H1 (cell line): ENCODE data around the gene CDK16. TPM values are rescaled to one million over a fixed set of nuclear protein-coding genes. Genes with fewer than 3 reads are reported as not detected.

Experiments used
- BACH1 ChIP-seq: IDR thresholded peaks from 2 replicates; pipeline ENCODE4 v1.6.1; 2012; ENCODE audit warnings: low read length, improper control_type of control experiment
- CTCF ChIP-seq, 3 experiments: IDR thresholded peaks; 1 replicate in 2 of 3; 2 replicates in 1 of 3; pipeline versions ENCODE4 v1.5.1 to v1.6.1; 2011; ENCODE audit warnings: low read length in 3 of 3, mild to moderate bottlenecking in 3 of 3, inconsistent platforms in 2 of 3, low read depth in 1 of 3, moderate library complexity in 1 of 3; ENCODE audit not compliant: insufficient read depth in 1 of 3; ENCODE audit errors: control extremely low read depth in 1 of 3
- EP300 ChIP-seq, 2 experiments: IDR thresholded peaks; 1 replicate in 1 of 2; 2 replicates in 1 of 2; pipeline ENCODE4 v1.6.1; 2011 to 2012; ENCODE audit warnings: low read depth in 2 of 2, low read length in 2 of 2, mild to moderate bottlenecking in 2 of 2, borderline replicate concordance in 1 of 2, inconsistent platforms in 1 of 2, moderate library complexity in 1 of 2
- POLR2AphosphoS5 ChIP-seq: IDR thresholded peaks from 2 replicates; pipeline ENCODE4 v1.6.1; 2011; ENCODE audit warnings: low read depth, low read length
- SIRT6 ChIP-seq: IDR thresholded peaks from one replicate; pipeline ENCODE4 v1.7.1; 2012; ENCODE audit warnings: low read length, inconsistent platforms
- polyA plus RNA-seq, 7 experiments: library from polyadenylated mRNA; depleted of rRNA in 3 of 7; stranded (reverse) in 5 of 7; unstranded in 2 of 7; fragments of >200 nt in 5 of 7; fragments of 200-250 nt in 2 of 7; gene quantifications; 1 replicate in 5 of 7; 2 replicates in 1 of 7; 4 replicates in 1 of 7; pipeline versions ENCODE4 v1.2.1 to v1.2.3, GENCODE V29; 2011 to 2013; ENCODE audit warnings: missing spikeins in 2 of 7, mixed read lengths in 2 of 7
- total RNA-seq: library from RNA; stranded (reverse); fragmentation: NEBNext Ultra II Directional; extraction: Animal tissue kit (Norgen Biotek cat#: 25700); gene quantifications from 2 replicates; pipeline ENCODE4 v1.2.1, GENCODE V29; 2021

CDK16 gene
- total and polyA plus RNA-seq, 2 of the 8 experiments (the other 6 are each of a cell fraction or from before 2014, with no cell fraction given), result 124 to 204 TPM

DNA sequence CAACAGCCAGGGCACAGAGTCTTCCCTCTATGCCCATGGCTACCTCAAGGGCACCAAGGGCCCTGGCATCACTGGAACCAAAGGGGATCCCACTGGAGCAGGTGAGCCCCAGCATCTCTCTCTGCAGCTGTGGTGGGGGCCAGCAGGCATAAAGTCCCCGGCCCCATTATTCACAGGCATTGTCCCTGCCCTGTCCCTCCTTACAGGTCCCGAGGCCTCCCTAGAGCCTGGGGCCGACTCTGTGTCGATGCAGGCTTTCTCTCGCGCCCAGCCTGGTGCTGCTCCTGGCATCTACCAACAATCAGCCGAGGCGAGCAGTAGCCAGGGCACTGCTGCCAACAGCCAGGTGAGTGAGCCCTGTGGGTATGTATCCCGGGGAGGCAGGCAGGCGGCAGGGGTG, 37.2 kb upstream of the CDK16 start (continued):
- no peak for TF ChIP-seq CTCF (IDR thresholded peaks at IDR 0.05; ENCODE audit: control extremely low read depth in 1 of 3, insufficient read depth in 1 of 3, low read depth in 1 of 3, low read length in 3 of 3)
- no peak for TF ChIP-seq POLR2AphosphoS5
- TF ChIP-seq BACH1, result no peak
- TF ChIP-seq SIRT6, result no peak
- TF ChIP-seq EP300 (IDR thresholded peaks at IDR 0.05; ENCODE audit: borderline replicate concordance in 1 of 2, low read depth in 2 of 2, low read length in 2 of 2), result no peak
